HEK293 (cell line): ENCODE data around the gene DDIAS.

Experiments
- CTCF ChIA-PET: fragments of 350-600 bp; formaldehyde crosslinking; extraction: SDS; loops from one replicate; lab custom pipeline; 2021; ENCODE audit warnings: antibody characterized with exemption; lab: Yijun Ruan, JAX
- POLR2A ChIA-PET: fragments of 300-600 bp; formaldehyde crosslinking; extraction: SDS; loops from one replicate; lab custom pipeline; 2020; ENCODE audit warnings: antibody characterized with exemption, inconsistent platforms; lab: Yijun Ruan, JAX
- H3K27ac ChIP-seq: fragments of 200-500 bp; sonication (Bioruptor generic); 2 replicates; pipeline ENCODE4 v1.5.1; 2014; ENCODE audit warnings: low read depth, low read length, control low read depth, inconsistent platforms; ENCODE audit errors: extremely low read depth
- H3K36me3 ChIP-seq, 2 experiments: fragments of 200-500 bp in 1 of 2; sonication (Bioruptor generic) in 1 of 2; 1 replicate in 1 of 2; 2 replicates in 1 of 2; pipeline ENCODE4 v1.5.1; 2014 to 2017; ENCODE audit warnings: inconsistent platforms in 2 of 2, low read length in 2 of 2; ENCODE audit not compliant: control insufficient read depth in 2 of 2, insufficient read depth in 1 of 2
- H3K4me1 ChIP-seq: fragments of 200-500 bp; sonication (Bioruptor generic); 2 replicates; pipeline ENCODE4 v1.5.1; 2014; ENCODE audit warnings: mild to moderate bottlenecking, low read length, inconsistent platforms; ENCODE audit not compliant: control insufficient read depth, insufficient read depth
- H3K4me3 ChIP-seq: 2 replicates; pipeline ENCODE4 v1.5.1; 2011; ENCODE audit warnings: low read depth, mild to moderate bottlenecking, control low read depth, low read length, moderate library complexity
- H3K9me3 ChIP-seq: fragments of 200-500 bp; sonication (Bioruptor generic); 2 replicates; pipeline ENCODE4 v1.5.1; 2014; ENCODE audit warnings: low read depth, low read length, inconsistent platforms; ENCODE audit not compliant: control insufficient read depth, insufficient read depth
- SETDB1 ChIP-seq: IDR thresholded peaks from one replicate; pipeline ENCODE4 v1.6.1; 2017; ENCODE audit warnings: mild to moderate bottlenecking, low read length, moderate library complexity, mixed read lengths; ENCODE audit not compliant: insufficient read length
- SP2 ChIP-seq: fragments of 450-650 bp; formaldehyde crosslinking; IDR thresholded peaks from 2 replicates; pipeline ENCODE4 v1.5.1; 2016; ENCODE audit warnings: missing biosample characterization, missing genetic modification characterization
- ZBTB17 ChIP-seq: fragments of 450-650 bp; formaldehyde crosslinking; IDR thresholded peaks from 2 replicates; pipeline ENCODE4 v1.5.1; 2016; ENCODE audit warnings: missing biosample characterization, missing genetic modification characterization
- ZNF211 ChIP-seq: fragments of 450-650 bp; formaldehyde crosslinking; IDR thresholded peaks from 2 replicates; pipeline ENCODE4 v1.5.1; 2016; ENCODE audit warnings: low read depth, missing biosample characterization, missing genetic modification characterization
- ZNF394 ChIP-seq: fragments of 450-650 bp; formaldehyde crosslinking; IDR thresholded peaks from 2 replicates; pipeline ENCODE4 v1.5.1; 2016; ENCODE audit warnings: missing biosample characterization, missing genetic modification characterization, mild to moderate bottlenecking, moderate library complexity, borderline replicate concordance
- ZNF561 ChIP-seq: fragments of 450-650 bp; IDR thresholded peaks from 2 replicates; pipeline ENCODE4 v1.5.1; 2018; ENCODE audit warnings: missing biosample characterization, missing genetic modification characterization, borderline replicate concordance
- ZNF654 ChIP-seq: fragments of 450-650 bp; formaldehyde crosslinking; IDR thresholded peaks from 2 replicates; pipeline ENCODE4 v1.5.1; 2016; ENCODE audit warnings: low read depth, missing biosample characterization, missing genetic modification characterization
- ZNF660 ChIP-seq: fragments of 450-650 bp; IDR thresholded peaks from 2 replicates; pipeline ENCODE4 v1.5.1; 2018; ENCODE audit warnings: missing biosample characterization, mild to moderate bottlenecking, missing genetic modification characterization
- TF ChIP-seq, protein P1 (sequence below): fragments of 450-650 bp; formaldehyde crosslinking; IDR thresholded peaks from 2 replicates; pipeline ENCODE4 v1.5.1; 2016; ENCODE audit warnings: missing biosample characterization, missing genetic modification characterization, borderline replicate concordance
- TF ChIP-seq, protein P2 (sequence below): fragments of 450-650 bp; formaldehyde crosslinking; conservative IDR thresholded peaks from 2 replicates; pipeline ENCODE4 v1.5.1; 2016; ENCODE audit warnings: low read depth, missing biosample characterization, missing genetic modification characterization
- TF ChIP-seq, protein P3 (sequence below): fragments of 450-650 bp; formaldehyde crosslinking; IDR thresholded peaks from 2 replicates; pipeline ENCODE4 v1.5.1; 2016; ENCODE audit warnings: missing biosample characterization, missing genetic modification characterization
- TF ChIP-seq, protein P4 (sequence below): fragments of 450-650 bp; formaldehyde crosslinking; optimal IDR thresholded peaks from 2 replicates; pipeline ENCODE3; 2016; ENCODE audit warnings: missing biosample characterization, mild to moderate bottlenecking, missing genetic modification characterization
- TF ChIP-seq, protein P5 (sequence below): fragments of 450-650 bp; formaldehyde crosslinking; IDR thresholded peaks from 2 replicates; pipeline ENCODE4 v1.5.1; 2016; ENCODE audit warnings: missing biosample characterization, missing genetic modification characterization

The DDIAS gene

DNA sequence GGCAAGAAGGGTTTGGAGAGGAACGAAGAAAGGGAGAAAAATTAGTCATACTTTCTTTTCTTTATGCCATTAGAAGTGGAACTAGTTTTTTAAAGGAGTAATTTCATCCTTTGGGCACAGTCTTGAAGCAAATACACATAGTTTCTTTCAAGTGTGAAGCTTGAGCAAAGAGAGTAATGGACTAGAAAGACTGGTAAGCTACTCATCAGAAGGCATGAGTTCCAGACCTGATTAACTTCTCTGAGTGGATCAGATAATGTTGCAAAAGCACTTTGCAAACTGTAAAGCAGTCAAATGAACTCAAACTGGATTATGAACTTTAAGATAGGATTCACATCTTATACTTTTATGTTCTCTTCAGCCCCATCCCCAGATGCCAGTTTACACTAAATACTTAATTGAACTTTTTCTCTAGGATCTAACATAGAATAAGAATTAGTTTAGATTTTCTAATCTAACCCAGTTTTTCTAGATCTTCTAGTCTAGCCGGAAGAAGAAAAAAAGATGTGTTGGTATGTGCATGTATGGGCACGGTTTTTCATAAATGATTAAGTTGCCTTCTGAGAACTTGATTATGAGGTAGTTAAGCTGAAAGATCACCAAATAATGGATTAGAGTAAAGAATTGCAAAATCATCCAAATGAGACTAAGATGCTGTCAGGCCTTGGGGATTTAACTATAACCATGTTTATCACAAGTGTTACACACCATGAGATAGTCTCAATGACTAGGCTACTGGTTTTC, 2.5 kb downstream of the DDIAS start:
- ChIA-PET POLR2A (interaction anchor here (0.6 kb wide), 2 partner anchors 260 to 940 kb away, joined by 3 to 4 read pairs; no protein-coding TSS in a partner anchor), CTCF (interaction anchor here (0.5 to 7.9 kb wide), 7 partner anchors 36 to 346 kb away, joined by 3 to 69 read pairs (median 3); no protein-coding TSS in a partner anchor)
- Histone ChIP-seq H3K36me3 (no peaks in the 10 kb centered on the region), H3K4me1 (0 out of 2 replicates have a peak, but pooled peaks cover 4% of the 10 kb centered on the region), H3K9me3 (no peaks in the 10 kb centered on the region), H3K4me3 (no peak overlapping the region), H3K27ac (no peak overlapping the region)
- peak; percentile 78 for TF ChIP-seq ZBTB17 (tag by site-specific recombination)
- TF ChIP-seq, protein P1, sequence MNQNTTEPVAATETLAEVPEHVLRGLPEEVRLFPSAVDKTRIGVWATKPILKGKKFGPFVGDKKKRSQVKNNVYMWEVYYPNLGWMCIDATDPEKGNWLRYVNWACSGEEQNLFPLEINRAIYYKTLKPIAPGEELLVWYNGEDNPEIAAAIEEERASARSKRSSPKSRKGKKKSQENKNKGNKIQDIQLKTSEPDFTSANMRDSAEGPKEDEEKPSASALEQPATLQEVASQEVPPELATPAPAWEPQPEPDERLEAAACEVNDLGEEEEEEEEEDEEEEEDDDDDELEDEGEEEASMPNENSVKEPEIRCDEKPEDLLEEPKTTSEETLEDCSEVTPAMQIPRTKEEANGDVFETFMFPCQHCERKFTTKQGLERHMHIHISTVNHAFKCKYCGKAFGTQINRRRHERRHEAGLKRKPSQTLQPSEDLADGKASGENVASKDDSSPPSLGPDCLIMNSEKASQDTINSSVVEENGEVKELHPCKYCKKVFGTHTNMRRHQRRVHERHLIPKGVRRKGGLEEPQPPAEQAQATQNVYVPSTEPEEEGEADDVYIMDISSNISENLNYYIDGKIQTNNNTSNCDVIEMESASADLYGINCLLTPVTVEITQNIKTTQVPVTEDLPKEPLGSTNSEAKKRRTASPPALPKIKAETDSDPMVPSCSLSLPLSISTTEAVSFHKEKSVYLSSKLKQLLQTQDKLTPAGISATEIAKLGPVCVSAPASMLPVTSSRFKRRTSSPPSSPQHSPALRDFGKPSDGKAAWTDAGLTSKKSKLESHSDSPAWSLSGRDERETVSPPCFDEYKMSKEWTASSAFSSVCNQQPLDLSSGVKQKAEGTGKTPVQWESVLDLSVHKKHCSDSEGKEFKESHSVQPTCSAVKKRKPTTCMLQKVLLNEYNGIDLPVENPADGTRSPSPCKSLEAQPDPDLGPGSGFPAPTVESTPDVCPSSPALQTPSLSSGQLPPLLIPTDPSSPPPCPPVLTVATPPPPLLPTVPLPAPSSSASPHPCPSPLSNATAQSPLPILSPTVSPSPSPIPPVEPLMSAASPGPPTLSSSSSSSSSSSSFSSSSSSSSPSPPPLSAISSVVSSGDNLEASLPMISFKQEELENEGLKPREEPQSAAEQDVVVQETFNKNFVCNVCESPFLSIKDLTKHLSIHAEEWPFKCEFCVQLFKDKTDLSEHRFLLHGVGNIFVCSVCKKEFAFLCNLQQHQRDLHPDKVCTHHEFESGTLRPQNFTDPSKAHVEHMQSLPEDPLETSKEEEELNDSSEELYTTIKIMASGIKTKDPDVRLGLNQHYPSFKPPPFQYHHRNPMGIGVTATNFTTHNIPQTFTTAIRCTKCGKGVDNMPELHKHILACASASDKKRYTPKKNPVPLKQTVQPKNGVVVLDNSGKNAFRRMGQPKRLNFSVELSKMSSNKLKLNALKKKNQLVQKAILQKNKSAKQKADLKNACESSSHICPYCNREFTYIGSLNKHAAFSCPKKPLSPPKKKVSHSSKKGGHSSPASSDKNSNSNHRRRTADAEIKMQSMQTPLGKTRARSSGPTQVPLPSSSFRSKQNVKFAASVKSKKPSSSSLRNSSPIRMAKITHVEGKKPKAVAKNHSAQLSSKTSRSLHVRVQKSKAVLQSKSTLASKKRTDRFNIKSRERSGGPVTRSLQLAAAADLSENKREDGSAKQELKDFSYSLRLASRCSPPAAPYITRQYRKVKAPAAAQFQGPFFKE (tag by site-specific recombination), result no peak

DNA sequence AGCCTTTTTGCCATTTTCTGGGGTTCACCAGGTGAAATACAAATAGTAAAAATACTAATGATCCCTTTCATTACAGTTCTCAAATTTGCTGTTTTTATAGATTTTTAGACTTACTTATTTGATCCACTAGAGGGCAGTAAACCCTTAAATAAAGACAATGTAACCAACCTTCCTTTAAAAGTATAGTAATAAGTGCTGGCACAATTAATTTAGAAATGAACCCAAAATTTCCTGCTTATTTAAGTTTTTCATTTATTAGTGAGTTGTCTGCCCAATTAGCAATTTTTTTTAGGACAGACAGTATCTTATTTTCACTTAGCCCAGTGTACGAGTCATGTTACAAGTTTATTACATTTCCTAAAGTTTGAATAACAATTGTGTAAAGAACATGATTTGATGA, 4.7 kb downstream of the DDIAS start:
- Histone ChIP-seq H3K27ac (no peak overlapping the region), H3K36me3 (no peaks in the 10 kb centered on the region), H3K9me3 (no peaks in the 10 kb centered on the region)
- CTCF ChIA-PET, result interaction anchor here (0.9 to 1.3 kb wide), 4 partner anchors 180 to 910 kb away, joined by 3 to 5 read pairs (median 4); no protein-coding TSS in a partner anchor
- POLR2A ChIA-PET, result no interaction called here
- TF ChIP-seq ZNF660 (tag by site-specific recombination) (0 out of 2 replicates have a peak, but pooled peaks have one; percentile 29), ZNF394 (tag by site-specific recombination) (no peak), ZNF654 (tag by site-specific recombination) (peak; percentile 59)
- TF ChIP-seq, all 188 proteins: peak for 2
- Histone ChIP-seq H3K4me3 (no peak overlapping the region), H3K4me1 (no peaks in the 10 kb centered on the region)

DNA sequence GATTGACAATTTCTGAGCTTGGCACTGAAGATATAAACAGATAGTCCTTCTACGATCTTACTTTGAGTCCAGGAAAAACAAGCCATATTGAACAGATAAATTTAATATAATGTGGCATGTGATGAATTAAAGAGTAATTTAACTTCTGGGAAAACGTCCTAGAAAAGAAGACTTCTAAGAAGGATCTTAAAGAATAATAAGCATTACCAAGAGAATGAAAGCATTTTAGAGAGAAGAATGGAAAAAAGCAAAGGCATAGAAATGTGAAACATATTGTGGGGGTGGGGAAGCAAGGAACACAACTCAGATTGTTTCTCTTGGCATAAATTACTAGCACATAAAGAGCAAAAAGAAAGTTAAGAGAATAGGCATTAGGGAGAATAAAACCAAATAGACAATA, 5.4 kb downstream of the DDIAS start:
- ChIA-PET POLR2A (no interaction called here), CTCF (interaction anchor here (0.7 to 1.4 kb wide), 5 partner anchors 58 to 909 kb away, joined by 3 to 5 read pairs (median 3); no protein-coding TSS in a partner anchor)
- H3K4me3 ChIP-seq, result no peak overlapping the region
- peaks cover 0 to 1% of the 10 kb centered on the region in 2 experiments; a peak in 1 of 3 replicates for H3K36me3 ChIP-seq
- no peaks in the 10 kb centered on the region for H3K9me3 ChIP-seq
- H3K27ac ChIP-seq, result no peak overlapping the region
- H3K4me1 ChIP-seq, result no peaks in the 10 kb centered on the region
- TF ChIP-seq, protein P2, sequence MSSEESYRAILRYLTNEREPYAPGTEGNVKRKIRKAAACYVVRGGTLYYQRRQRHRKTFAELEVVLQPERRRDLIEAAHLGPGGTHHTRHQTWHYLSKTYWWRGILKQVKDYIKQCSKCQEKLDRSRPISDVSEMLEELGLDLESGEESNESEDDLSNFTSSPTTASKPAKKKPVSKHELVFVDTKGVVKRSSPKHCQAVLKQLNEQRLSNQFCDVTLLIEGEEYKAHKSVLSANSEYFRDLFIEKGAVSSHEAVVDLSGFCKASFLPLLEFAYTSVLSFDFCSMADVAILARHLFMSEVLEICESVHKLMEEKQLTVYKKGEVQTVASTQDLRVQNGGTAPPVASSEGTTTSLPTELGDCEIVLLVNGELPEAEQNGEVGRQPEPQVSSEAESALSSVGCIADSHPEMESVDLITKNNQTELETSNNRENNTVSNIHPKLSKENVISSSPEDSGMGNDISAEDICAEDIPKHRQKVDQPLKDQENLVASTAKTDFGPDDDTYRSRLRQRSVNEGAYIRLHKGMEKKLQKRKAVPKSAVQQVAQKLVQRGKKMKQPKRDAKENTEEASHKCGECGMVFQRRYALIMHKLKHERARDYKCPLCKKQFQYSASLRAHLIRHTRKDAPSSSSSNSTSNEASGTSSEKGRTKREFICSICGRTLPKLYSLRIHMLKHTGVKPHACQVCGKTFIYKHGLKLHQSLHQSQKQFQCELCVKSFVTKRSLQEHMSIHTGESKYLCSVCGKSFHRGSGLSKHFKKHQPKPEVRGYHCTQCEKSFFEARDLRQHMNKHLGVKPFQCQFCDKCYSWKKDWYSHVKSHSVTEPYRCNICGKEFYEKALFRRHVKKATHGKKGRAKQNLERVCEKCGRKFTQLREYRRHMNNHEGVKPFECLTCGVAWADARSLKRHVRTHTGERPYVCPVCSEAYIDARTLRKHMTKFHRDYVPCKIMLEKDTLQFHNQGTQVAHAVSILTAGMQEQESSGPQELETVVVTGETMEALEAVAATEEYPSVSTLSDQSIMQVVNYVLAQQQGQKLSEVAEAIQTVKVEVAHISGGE (tag by site-specific recombination), result no peak
- TF ChIP-seq, protein P3, sequence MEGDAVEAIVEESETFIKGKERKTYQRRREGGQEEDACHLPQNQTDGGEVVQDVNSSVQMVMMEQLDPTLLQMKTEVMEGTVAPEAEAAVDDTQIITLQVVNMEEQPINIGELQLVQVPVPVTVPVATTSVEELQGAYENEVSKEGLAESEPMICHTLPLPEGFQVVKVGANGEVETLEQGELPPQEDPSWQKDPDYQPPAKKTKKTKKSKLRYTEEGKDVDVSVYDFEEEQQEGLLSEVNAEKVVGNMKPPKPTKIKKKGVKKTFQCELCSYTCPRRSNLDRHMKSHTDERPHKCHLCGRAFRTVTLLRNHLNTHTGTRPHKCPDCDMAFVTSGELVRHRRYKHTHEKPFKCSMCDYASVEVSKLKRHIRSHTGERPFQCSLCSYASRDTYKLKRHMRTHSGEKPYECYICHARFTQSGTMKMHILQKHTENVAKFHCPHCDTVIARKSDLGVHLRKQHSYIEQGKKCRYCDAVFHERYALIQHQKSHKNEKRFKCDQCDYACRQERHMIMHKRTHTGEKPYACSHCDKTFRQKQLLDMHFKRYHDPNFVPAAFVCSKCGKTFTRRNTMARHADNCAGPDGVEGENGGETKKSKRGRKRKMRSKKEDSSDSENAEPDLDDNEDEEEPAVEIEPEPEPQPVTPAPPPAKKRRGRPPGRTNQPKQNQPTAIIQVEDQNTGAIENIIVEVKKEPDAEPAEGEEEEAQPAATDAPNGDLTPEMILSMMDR (tag by site-specific recombination), result no peak
- TF ChIP-seq ZNF211 (tag by site-specific recombination), result no peak
- TF ChIP-seq SETDB1, result no peak
- TF ChIP-seq, protein P4, sequence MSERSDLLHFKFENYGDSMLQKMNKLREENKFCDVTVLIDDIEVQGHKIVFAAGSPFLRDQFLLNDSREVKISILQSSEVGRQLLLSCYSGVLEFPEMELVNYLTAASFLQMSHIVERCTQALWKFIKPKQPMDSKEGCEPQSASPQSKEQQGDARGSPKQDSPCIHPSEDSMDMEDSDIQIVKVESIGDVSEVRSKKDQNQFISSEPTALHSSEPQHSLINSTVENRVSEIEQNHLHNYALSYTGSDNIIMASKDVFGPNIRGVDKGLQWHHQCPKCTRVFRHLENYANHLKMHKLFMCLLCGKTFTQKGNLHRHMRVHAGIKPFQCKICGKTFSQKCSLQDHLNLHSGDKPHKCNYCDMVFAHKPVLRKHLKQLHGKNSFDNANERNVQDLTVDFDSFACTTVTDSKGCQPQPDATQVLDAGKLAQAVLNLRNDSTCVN (tag by site-specific recombination), result no peak
- no peak for TF ChIP-seq SP2 (tag by site-specific recombination)
- TF ChIP-seq, protein P5, sequence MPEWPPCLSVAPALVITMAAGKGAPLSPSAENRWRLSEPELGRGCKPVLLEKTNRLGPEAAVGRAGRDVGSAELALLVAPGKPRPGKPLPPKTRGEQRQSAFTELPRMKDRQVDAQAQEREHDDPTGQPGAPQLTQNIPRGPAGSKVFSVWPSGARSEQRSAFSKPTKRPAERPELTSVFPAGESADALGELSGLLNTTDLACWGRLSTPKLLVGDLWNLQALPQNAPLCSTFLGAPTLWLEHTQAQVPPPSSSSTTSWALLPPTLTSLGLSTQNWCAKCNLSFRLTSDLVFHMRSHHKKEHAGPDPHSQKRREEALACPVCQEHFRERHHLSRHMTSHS (tag by site-specific recombination), result no peak
- TF ChIP-seq ZNF561, result no peak
